Prostate gland (tissue), 2 donors: Measurements from ENCODE around the gene UCP2. TPM values are rescaled to one million over a fixed set of nuclear protein-coding genes. Genes with fewer than 3 reads are reported as not detected.

ENCODE experiments used
- DNase-seq: peaks from one replicate; pipeline ENCODE4 v3.0.0-alpha.2; 2019; ENCODE audit warnings: low spot score
- H3K27ac ChIP-seq, 2 donors: fragments of 200-600 bp; sonication (generic); 2 replicates each; pipeline ENCODE4 v1.5.1; 2017 to 2019
- H3K27me3 ChIP-seq: fragments of 200-600 bp; sonication (generic); replicated peaks from 2 replicates; pipeline ENCODE4 v1.5.1; 2019; ENCODE audit not compliant: insufficient read depth
- H3K36me3 ChIP-seq, 2 donors: fragments of 200-600 bp; sonication (generic); 1 replicate in 1 of 2; 2 replicates in 1 of 2; pipeline versions ENCODE4 v1.5.1 to v1.8.1; 2017 to 2019
- H3K4me1 ChIP-seq: fragments of 200-600 bp; sonication (generic); replicated peaks from 2 replicates; pipeline ENCODE4 v1.5.1; 2019
- H3K4me3 ChIP-seq, 2 donors: fragments of 200-600 bp; sonication (generic); 2 replicates each; pipeline ENCODE4 v1.5.1; 2017 to 2019
- H3K9me3 ChIP-seq: fragments of 200-600 bp; sonication (generic); 2 replicates; pipeline ENCODE4 v1.5.1; 2017
- CTCF ChIP-seq, 4 experiments: fragments of 200-600 bp in 2 of 4; fragments of 450-650 bp in 2 of 4; sonication (generic) in 2 of 4; IDR thresholded peaks; 1 replicate in 3 of 4; 2 replicates in 1 of 4; pipeline ENCODE4 v1.5.1; 2016 to 2019; ENCODE audit warnings: antibody characterized with exemption in 4 of 4, mild to moderate bottlenecking in 2 of 4, moderate library complexity in 2 of 4
- POLR2A ChIP-seq: fragments of 450-650 bp; IDR thresholded peaks from one replicate; pipeline ENCODE4 v1.6.1; 2016; ENCODE audit warnings: antibody characterized with exemption, mild to moderate bottlenecking
- POLR2AphosphoS5 ChIP-seq: sonication (generic); formaldehyde crosslinking; IDR thresholded peaks from one replicate; pipeline ENCODE4 v1.6.1; 2017; ENCODE audit warnings: antibody characterized with exemption
- WGBS: methylation state at CpG from one replicate; pipeline ENCODE4 v1.1.5; 2018; 5-methylcytosine and 5-hydroxymethylcytosine counted together
- intact Hi-C: fragments of 100-400 bp; cut with DNase I; formaldehyde crosslinking; loops from one replicate; pipeline ENCODE4 v1.14.2; 2022
- total RNA-seq, 2 donors: library from RNA; depleted of rRNA; stranded (reverse); fragments of >200 nt; gene quantifications; one replicate each; pipeline ENCODE4 v1.1.0, GENCODE V29; 2016

The UCP2 gene
- total RNA-seq, 2 donors from 2014 or later, result 13.6 to 23.1 TPM

- Histone ChIP-seq H3K4me3 (no peak overlapping the region), H3K9me3 (no peaks in the 10 kb centered on the region), H3K36me3 (no peaks in the 10 kb centered on the region), H3K27me3 (no peaks in the 10 kb centered on the region), H3K27ac (no peak overlapping the region), H3K4me1 (no peaks in the 10 kb centered on the region)
- intact Hi-C loops, result no loop called here
- no peak for DNase-seq
- TF ChIP-seq POLR2AphosphoS5 (no peak), CTCF (IDR thresholded peaks at IDR 0.05) (no peak), POLR2A (no peak)
- WGBS, result 86% methylated on average over 6 of the region's 6 CpGs
Measured at GRCh38 chr11:73975479-73975757, 7.2 kb downstream of the UCP2 start.

- DNase-seq, result no peak
- 90% methylated on average over 13 of the region's 13 CpGs for WGBS
- Histone ChIP-seq H3K4me1 (no peaks in the 10 kb centered on the region), H3K36me3 (no peaks in the 10 kb centered on the region), H3K27ac (no peak overlapping the region), H3K27me3 (no peaks in the 10 kb centered on the region), H3K9me3 (no peaks in the 10 kb centered on the region), H3K4me3 (no peak overlapping the region)
- TF ChIP-seq CTCF (IDR thresholded peaks at IDR 0.05) (no peak), POLR2AphosphoS5 (no peak), POLR2A (no peak)
- intact Hi-C loops, result no loop called here
Measured at GRCh38 chr11:73974604-73975478, 7.8 kb downstream of the UCP2 start.

- H3K4me1 ChIP-seq, result no peaks in the 10 kb centered on the region
- H3K4me3 ChIP-seq, result no peak overlapping the region
- no peak for DNase-seq
- H3K27ac ChIP-seq, result no peak overlapping the region
- TF ChIP-seq POLR2A (no peak), CTCF (IDR thresholded peaks at IDR 0.05) (no peak), POLR2AphosphoS5 (no peak)
- no peaks in the 10 kb centered on the region for H3K27me3 ChIP-seq
- H3K36me3 ChIP-seq, result no peaks in the 10 kb centered on the region
- H3K9me3 ChIP-seq, result no peaks in the 10 kb centered on the region
- WGBS, result 83% methylated on average over 11 of the region's 11 CpGs
- intact Hi-C loops, result no loop called here
Measured at GRCh38 chr11:73972620-73973449, 9.8 kb downstream of the UCP2 start.

- no peak overlapping the region for H3K27ac ChIP-seq
- intact Hi-C loops, result no loop called here
- H3K9me3 ChIP-seq, result no peaks in the 10 kb centered on the region
- WGBS, result 94% methylated on average over 1 of the region's 1 CpG
- TF ChIP-seq POLR2A (no peak), POLR2AphosphoS5 (no peak), CTCF (IDR thresholded peaks at IDR 0.05) (no peak)
- no peaks in the 10 kb centered on the region for H3K36me3 ChIP-seq
- H3K27me3 ChIP-seq, result no peaks in the 10 kb centered on the region
- H3K4me3 ChIP-seq, result no peak overlapping the region
- DNase-seq, result no peak
- H3K4me1 ChIP-seq, result no peaks in the 10 kb centered on the region
Measured at GRCh38 chr11:73972187-73972586, 10.5 kb downstream of the UCP2 start.
